Erythroblast (primary cell): Measurements from ENCODE around the gene TEF.

Experiments used
- GATA1 ChIP-seq: IDR thresholded peaks from 2 replicates; pipeline ENCODE4 v1.6.1; 2011; ENCODE audit warnings: low read depth, mild to moderate bottlenecking, control low read depth, low read length, moderate library complexity
- POLR2A ChIP-seq: IDR thresholded peaks from 2 replicates; pipeline ENCODE4 v1.6.1; 2011; ENCODE audit warnings: mild to moderate bottlenecking, low read length

DNA sequence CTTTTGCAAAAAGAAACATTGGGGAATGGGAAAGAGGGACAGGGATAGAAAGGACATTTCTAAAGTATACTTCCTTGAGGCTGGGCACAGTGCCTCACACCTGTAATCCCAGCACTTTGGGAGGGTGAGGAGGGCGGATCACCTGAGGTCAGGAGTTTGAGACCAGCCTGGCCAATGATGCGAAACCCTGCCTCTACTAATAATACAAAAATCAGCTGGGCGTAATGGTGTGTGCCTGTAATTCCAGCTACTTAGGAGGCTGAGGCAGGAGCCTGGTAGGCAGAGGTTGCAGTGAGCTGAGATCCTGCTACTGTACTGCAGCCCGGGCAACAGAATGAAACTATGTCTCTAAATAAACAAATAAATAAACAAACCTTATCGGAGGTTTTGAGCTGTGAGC, 16.3 kb upstream of the TEF start:
- TF ChIP-seq POLR2A (no peak), GATA1 (no peak)
